ENCODE data around the gene PPP4C. TPM values are rescaled to one million over a fixed set of nuclear protein-coding genes. Genes with fewer than 3 reads are reported as not detected.
"Not testable (repeated sequence)": the region's sequence is repeated elsewhere in the genome, so short reads cannot be mapped to it uniquely, and the experiment has no call there.

Gene PPP4C
- 186 TPM for polyA plus RNA-seq (2012; ENCODE audit: insufficient read depth, insufficient read length)

DNA sequence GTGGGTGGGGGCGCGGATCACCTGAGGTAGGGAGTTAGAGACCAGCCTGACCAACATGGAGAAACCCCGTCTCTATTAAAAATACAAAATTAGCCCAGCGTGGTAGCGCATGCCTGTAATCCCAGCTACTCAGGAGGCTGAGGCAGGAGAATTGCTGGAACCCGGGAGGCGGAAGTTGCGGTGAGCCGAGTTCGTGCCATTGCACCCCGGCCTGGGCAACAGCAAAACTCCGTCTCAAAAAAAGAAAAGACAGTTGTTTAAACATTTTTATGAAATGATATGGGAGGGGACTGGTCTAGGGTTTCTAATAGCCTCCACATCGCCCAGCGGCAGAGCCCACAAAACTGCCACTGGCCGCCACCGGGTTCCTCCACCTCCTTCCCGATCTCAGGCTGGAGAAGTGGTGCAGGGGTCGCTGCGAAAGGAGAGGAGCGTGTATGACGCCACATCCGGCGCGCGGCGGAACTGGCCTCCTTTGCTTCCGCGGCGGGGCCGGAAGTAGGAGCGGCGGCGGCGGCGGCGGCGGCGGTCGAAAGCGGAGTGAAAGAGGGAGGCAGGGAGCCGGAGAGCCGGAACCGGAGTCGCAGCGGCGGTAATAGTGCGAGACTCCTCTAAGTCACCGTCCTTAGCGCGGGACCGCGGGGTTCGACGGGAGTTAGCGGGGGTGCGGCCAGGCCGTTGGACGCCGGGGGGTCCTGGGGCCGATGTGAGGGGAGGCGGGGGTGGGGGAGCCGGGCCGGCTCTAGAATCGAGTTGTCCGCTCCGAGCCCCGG, at the start of gene PPP4C:
Gene PPP4C (plus strand): TSS at position 492 of the 773 bp plus-strand sequence. CDS start 384 bp downstream, outside the sequence.
- peak within 1 kb of the TSS; percentile 96 for H3K4me3 ChIP-seq (ENCODE audit: low read length)
- peak; percentile 78 for DNase-seq (ENCODE audit: low read depth, low spot score)

DNA sequence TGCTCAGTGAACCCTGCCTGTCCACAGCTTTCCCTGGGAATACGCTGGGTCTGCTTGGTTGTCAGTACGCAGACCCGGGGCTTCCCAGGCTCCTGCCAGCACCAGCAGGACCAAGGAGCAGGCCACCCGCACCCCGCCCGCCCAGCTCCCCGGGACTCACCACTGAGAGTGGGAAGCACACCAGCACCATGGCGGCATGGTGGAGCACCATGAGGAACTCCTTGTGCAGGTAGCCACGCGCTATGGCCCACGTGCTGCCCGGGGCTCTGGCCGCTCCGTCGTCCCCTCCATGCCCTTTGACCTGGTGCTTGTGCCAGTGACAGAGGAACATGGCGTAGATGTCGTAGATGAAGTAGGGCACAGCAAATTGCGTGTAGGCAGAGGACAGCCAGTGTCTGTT, 49.3 kb upstream of the PPP4C start:
- no peak overlapping the region for H3K4me3 ChIP-seq (ENCODE audit: low read length)
- no peak for DNase-seq (ENCODE audit: low read depth, low spot score)

DNA sequence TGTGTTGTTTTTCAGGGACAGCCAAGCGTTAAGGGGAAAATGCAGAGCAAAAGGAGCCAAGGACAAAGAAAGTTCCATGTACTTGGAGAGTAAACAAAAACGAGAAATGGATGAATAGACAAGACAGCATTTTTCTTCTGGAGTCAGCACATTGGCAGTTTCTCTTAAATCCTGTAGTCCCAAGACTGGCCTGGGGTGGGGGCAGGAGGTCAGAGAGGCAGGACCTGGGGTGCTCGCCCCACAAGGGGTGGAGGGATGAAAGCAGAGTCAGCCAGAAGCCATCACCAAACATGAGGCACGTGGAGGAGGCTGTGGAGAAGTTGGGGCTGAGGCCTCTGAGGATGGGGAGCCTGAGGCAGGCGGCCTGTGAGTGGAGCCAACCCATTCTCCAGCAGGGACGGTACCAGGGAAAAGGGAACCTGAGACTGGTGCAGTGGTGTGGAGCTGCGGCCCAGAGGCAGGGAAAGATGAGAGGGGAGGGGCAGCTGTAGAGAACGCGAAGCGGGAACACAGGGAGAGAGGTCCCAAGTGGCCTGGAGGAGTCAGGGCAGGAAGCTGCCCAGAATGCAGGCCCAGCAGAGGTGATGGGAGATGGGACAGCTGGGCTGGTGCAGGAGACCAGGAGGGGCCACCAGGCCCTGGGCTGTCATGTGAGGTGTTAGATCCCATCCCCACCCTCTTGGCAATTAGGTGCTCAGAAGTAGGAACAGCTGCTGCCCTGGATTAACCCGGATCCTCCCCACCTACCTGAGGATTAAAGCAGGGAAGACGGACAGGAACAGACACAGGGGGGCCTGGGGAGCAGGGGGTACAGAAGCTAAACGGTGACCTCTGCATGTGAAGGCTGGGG, 48.0 kb upstream of the PPP4C start:
- no peak for DNase-seq (ENCODE audit: low read depth, low spot score)
- H3K4me3 ChIP-seq (ENCODE audit: low read length), result no peak overlapping the region

DNA sequence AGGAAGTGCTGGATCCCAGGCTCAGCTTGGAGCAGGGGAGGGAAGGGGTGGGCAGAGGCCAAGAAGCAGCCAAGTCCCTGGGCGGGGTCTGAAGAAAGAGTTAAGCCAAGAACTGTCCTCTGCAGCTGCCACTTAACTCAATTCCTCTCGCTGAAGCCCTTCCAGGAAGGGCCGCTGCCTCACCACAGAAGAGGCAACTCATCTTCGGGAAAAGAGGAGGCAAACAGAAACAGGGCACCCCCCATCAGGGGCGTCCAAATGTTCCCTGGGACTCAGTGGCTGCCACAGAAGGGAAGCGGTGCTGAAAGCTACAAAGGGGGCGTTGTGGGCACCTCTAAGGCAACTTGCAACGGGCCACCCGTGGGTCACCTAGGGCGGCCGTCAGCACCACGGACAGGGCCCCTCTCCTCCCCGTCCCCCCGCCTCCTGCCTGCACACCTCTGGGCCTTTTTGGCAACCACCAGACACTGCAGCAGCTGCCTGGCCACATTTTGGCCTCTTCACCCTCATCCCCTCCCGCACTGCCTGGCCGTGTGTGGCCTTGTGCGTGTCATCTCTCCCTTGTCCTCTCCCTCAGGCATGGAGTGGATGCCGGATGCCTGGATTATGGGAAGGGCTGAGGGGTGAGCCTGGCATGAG, 47.2 kb upstream of the PPP4C start:
- DNase-seq (ENCODE audit: low read depth, low spot score), result no peak
- no peak overlapping the region for H3K4me3 ChIP-seq (ENCODE audit: low read length)

DNA sequence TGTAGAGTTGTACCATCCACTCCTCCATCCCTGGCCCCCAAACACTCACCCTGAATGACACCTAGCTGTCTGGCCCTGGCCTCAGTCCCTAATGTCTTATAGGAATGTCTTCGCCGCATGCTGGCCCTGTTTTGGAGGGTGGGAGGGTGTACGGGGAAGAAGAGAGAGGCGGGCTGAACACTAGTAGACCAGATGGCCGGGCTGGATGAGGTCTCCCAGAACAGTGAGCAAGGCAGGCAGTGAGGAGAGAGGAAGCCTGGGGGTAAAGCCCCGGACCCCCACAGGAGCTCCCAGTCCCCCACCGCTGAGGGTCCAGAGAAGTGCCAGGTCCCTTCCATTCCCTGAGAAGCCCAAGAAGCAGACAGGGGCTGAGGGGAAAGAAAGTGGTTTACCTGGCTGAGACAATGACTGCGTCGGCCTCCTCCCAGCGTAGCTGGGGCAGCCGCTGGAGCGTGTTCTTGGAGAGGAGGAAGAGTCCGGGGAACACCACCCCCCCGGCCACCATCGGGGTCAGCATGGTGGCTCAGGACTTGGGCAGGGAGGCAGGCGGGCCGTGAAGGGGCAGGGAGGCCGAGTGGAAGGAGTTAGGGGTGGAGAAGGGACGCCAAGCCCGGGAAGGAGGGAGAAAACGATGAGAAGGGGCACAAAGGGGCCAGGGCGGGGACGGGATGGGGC, 45.6 kb upstream of the PPP4C start:
- no peak overlapping the region for H3K4me3 ChIP-seq (ENCODE audit: low read length)

DNA sequence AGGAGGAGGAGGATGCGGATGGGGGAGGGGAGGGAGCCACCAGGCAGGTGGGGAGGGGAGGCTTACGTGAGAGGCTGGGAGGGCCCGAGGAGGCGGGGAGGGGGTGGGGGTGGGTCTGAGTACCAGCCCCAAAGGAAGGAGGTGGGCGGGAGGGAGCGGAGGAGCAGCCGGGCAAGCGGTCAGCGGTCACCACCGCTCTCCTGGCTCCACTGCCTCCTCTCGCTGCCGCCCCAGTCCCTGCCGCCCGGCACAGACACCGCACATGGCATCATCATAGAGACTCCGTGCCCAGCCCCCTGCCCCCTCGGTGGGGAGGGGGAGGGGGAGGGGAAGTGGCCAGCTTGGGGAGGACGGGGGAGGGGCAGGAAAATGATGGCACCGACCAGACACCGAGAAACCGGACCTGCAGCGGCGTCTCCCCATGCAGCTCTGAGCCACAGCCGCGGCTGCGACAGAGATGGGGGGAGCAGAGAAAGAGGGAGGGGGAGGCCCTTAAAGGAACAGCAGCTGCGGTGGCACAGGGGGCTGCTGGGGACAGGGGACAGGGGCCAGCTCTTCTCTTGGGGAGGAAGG, 44.9 kb upstream of the PPP4C start, which contains the start of gene TLCD3B:
Gene TLCD3B (minus strand): TSS at position 431 of the 573 bp plus-strand sequence. CDS start 744 bp downstream, outside the sequence.
- no peak for DNase-seq (ENCODE audit: low read depth, low spot score)
- H3K4me3 ChIP-seq (ENCODE audit: low read length), result no peak within 1 kb of the TSS

More for the DNA sequence above, 45.6 kb upstream of the PPP4C start:
- no peak for DNase-seq (ENCODE audit: low read depth, low spot score)

DNA sequence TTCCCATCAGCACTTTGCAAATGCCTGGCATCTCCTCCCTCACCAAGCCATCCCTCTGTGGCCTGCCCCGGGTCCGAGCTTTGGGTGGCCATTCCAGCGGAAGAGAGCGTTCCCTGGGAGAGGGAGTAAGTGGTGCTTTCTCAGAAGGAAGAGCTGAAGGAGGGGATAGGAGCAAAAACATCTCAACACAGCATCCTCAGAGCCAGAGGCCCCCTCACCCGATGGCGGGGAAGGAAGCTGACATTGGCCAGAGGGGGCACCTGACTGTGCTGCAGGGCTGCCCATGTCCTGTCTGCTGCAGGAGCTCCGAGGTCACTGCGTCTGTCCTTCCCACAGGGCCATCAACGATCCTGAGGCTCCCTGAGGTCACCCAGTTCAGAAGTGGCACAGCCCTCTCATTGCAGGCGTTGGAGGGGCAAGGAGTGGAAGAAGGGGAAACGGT, 44.3 kb upstream of the PPP4C start:
- DNase-seq (ENCODE audit: low read depth, low spot score), result no peak
- no peak overlapping the region for H3K4me3 ChIP-seq (ENCODE audit: low read length)

DNA sequence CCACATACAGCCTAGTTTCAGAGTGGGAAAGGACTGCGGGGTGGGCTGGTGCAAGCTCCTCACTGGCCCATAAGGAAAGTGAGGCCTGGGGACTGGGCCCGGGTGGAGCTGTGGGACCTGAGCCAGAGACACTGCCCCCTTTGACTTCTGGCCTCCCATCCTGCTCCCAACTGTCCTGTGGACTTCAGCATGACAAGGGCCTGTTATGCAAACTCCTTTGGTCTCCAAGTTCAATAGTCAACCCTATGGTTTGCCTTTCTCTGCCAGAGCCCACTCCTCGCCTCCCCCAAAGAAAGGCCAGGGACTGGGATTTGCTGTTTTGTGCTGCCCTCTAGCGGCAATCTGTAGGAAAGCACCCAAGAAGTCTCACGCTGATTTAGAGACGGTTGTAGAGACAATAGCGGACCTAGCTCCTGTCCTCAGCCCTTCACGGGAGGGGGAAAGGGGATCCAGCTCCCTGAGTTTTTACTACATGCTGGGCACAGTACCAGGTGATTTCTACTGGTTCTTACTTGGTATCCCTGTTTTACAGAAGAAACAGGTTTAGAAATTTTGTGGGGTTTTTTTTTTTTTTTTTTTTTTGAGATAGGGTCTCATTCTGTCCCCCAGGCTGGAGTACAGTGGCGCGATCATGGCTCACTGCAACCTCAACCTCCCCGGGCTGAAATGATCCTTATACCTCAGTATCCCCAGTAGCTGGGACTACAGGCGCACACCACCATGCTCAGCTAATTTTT, 43.5 kb upstream of the PPP4C start:
- peak; percentile 80 for DNase-seq (ENCODE audit: low read depth, low spot score)

DNA sequence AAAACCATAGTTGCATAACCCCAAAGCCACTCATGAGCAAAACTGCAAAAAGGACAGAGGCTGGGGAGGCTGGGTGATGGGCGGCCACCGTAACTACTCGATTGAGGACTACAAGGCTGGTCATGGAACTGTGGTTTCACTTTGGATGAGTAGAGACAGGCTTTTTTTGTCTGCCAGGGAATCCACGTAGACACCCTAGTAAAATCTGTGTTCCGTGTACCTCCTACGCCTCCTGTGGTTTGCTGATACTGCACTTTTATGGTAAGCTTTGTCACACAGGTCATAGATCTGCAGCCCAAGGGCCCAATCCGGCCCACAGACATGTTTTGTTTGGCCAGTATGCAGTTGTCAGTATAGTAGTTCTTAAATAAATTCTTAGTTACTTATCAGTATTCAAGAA, 42.5 kb upstream of the PPP4C start:
- H3K4me3 ChIP-seq (ENCODE audit: low read length), result no peak overlapping the region
- DNase-seq (ENCODE audit: low read depth, low spot score), result no peak

More for the DNA sequence above, 43.5 kb upstream of the PPP4C start:
- no peak overlapping the region for H3K4me3 ChIP-seq (ENCODE audit: low read length)

DNA sequence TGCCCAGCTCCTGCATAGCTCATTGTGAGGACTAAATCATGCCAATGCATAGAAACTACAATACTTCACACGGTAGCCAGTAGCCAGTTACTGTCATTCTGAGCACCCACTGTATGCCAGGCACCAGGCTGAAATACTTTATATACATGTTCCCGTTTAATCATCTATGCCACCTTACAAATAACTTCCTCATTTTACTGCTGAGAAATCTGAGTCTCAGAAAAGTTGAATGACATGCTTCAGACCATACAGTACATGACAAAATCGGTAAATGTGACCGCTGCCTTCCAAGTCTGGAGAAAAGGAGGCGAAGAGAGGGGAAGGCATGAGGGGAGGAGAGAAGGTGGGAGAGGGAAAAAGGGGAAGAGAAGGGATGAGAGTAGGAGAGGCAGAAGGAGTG, 35.6 kb upstream of the PPP4C start:
- no peak for DNase-seq (ENCODE audit: low read depth, low spot score)
- no peak overlapping the region for H3K4me3 ChIP-seq (ENCODE audit: low read length)

DNA sequence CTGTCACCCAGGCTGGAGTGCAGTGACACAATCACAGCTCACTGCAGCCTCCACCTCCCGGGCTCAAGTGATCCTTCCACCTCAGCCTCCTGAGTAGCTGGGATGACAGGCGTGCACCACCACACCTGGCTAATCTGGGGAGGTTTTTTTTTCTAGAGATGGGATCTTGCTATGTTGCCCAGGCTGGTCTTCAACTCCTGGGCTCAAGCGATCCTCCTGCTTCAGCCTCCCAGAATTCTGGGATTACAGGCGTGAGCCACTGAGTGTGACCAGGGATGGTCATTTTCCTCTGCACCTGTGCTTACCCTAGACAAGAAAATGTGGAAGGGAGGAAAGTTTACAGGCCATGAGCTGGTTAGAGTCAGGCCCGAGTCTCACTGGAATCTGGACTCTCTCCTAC, 35.1 kb upstream of the PPP4C start:
- H3K4me3 ChIP-seq (ENCODE audit: low read length); DNase-seq (ENCODE audit: low read depth, low spot score): not testable (repeated sequence)

DNA sequence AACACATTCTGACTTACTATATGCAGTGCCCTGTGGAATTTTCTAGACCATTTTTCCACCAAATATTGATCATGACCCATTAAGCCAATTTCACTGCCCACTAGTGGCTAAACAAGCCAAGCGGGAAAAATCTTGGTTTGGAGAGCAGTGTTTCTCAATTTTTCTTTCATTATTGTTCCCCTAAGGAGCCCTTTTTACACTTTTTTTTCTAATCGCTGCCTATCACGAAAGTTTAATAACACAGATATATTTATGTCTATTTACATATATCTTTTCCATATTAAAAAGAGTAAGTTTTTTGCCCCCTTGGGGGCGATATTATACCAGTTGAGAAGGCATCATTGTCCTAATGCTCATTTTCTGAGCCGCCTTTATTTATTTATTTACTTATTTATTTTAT, 34.0 kb upstream of the PPP4C start:
- no peak for DNase-seq (ENCODE audit: low read depth, low spot score)

DNA sequence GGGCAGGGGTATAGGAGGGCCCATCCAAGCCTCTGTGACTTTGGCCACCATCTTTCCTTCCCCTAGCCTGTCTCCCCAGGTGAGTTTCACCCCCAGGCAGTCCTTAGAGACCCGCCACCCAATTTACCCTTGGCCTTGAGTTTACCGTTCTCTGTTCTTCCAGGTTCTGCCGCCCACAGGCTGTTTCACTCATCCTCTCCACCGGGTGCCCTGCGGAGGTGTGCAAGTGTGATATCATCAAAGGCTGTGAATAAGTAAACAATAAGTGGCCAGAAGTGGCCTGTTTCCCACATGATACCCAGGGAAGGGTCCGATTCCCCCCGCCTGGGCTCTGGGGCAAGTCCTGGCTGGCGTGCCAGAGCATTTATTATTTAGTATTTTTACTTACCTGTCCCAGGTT, 29.6 kb upstream of the PPP4C start:
- H3K4me3 ChIP-seq (ENCODE audit: low read length), result no peak overlapping the region
- no peak for DNase-seq (ENCODE audit: low read depth, low spot score)

More for the DNA sequence above, 34.0 kb upstream of the PPP4C start:
- no peak overlapping the region for H3K4me3 ChIP-seq (ENCODE audit: low read length)

DNA sequence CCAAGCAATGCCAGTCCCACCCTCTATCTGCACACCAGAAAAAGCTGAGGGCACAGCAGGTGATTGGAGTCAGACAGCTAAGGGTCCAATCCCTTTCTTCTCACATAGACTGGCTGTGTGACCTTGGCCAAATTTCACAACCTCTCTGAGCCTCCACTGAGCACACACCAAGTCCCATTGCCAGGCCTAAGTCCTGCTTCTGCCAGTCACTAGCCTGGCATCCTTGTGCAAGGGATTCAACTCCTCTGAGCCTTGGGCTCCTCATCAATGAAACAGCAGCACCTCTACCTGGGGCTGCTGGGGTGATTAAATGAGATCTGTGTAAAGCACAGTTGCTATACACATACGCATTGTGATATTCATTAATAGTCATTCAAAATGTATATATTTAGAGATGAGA, 29.2 kb upstream of the PPP4C start:
- no peak for DNase-seq (ENCODE audit: low read depth, low spot score)
- H3K4me3 ChIP-seq (ENCODE audit: low read length), result no peak overlapping the region

DNA sequence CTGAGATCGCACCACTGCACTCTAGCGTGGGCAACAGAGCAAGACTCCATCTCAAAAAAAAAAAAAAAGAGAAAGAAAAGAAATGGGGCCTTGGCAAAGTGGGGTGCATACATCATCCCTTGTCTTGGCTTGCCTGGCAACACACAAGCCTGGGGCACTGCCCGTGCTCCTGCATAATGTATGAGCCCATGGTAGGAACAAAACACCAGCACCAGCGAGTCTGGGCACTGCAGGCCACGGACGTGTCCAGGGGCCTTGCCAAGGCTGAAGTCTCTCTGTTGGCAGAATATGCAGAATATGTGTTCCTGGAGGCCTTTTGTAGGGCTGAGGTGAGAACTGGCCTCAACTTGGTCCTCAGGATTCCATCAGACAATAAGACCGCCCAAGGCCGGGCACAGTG, 25.9 kb upstream of the PPP4C start:
- H3K4me3 ChIP-seq (ENCODE audit: low read length), result no peak overlapping the region
- DNase-seq (ENCODE audit: low read depth, low spot score), result no peak

DNA sequence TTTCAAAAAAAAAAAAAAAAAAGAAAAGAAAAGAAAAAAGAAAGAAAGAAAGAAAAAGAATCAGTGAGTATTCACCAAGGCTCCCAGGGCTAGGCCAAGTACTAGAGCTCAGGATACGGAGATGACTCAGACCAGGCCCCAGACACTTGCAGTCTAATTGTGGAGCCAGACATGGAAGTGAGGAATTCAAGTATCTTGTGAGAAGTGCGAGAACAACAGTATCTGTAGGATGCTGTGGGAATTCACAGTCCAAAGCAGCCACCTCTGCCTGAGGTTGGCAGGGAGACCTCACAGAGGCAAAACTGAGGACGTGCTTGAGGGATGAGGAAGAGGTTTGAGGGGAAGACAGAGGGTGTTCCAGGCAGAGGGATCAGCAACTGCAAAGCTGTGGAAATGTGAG, 24.3 kb upstream of the PPP4C start:
- no peak for DNase-seq (ENCODE audit: low read depth, low spot score)
- H3K4me3 ChIP-seq (ENCODE audit: low read length), result peak overlapping the region; percentile 84

DNA sequence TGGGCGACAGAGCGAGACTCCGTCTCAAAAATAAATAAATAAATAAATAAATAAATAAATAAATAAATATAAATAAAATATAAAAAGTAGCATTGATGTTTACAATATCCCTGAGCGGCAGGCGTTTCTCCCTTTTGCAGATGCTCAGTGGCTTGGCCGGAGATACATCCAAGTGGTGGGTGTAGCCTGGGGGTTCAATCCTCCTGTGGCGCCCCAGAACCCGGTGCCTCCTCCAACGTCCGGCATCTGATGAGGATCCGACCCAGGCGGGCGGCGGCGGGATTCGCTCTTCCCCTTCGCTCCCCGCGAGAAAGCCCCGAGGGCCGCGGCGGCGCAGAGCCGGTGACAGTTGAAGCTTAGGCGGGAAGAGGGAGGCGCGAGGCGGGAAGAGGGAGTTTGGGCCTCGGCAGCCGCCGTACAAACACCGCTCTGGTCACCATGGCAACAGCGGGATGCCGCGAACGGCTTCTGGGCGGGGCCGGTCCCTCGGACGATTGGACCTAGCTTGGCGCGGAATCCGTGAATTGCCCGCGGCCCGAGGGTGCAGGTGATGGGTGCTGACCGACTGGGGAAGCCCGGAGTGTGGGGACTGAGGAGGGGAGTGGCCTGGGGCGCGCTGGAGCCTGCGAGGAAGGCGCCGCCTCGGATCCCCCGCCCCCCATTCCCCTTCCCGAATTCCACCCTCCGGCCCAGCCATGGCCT, 23.0 kb upstream of the PPP4C start:
- peak overlapping the region; percentile 84 for H3K4me3 ChIP-seq (ENCODE audit: low read length)
- peak; percentile 89 for DNase-seq (ENCODE audit: low read depth, low spot score)

Data from Jurkat, Clone E6-1 (cell line).